PC-9 (cell line): ENCODE measurements around the gene F11R. TPM values are rescaled to one million over a fixed set of nuclear protein-coding genes. Genes with fewer than 3 reads are reported as not detected.
"Not testable (repeated sequence)": the region's sequence is repeated elsewhere in the genome, so short reads cannot be mapped to it uniquely, and the experiment has no call there.

Experiments
- BruUV-seq: library from RNA; stranded (reverse); fragments of 400-500 nt; replicated peaks from 2 replicates; lab custom pipeline; 2021; lab: Mats Ljungman, UMichigan
- CTCF ChIA-PET: fragments of 300-600 bp; sonication (Branson Sonifier 250); formaldehyde crosslinking; loops from one replicate; lab custom pipeline; 2022; ENCODE audit warnings: antibody characterized with exemption; lab: Charles Lee
- POLR2A ChIA-PET: fragments of 300-600 bp; sonication (Branson Sonifier 250); formaldehyde crosslinking; loops from one replicate; lab custom pipeline; 2022; ENCODE audit warnings: antibody characterized with exemption; ENCODE audit not compliant: unreplicated experiment; lab: Charles Lee
- DNase-seq, 2 experiments: peaks; one replicate each; pipeline versions ENCODE4 v3.0.0 to v3.0.0-alpha.2; 2015 to 2022; ENCODE audit warnings: mixed read lengths in 1 of 2
- H2AFZ ChIP-seq: fragments of 200-600 bp; sonication (generic); 2 replicates; pipeline ENCODE4 v1.8.1; 2017; ENCODE audit warnings: antibody characterized with exemption
- H3F3A ChIP-seq: fragments of 200-600 bp; sonication (generic); 2 replicates; pipeline ENCODE4 v1.8.1; 2017; ENCODE audit warnings: antibody characterized with exemption, mild to moderate bottlenecking, low read depth; ENCODE audit not compliant: insufficient read depth
- H3K27ac ChIP-seq: fragments of 200-600 bp; sonication (generic); 2 replicates; pipeline ENCODE4 v1.6.1; 2016; ENCODE audit warnings: mixed run types
- H3K27me3 ChIP-seq: fragments of 200-600 bp; sonication (generic); 2 replicates; pipeline ENCODE4 v1.6.1; 2016; ENCODE audit warnings: low read depth, mixed run types; ENCODE audit not compliant: insufficient read depth
- H3K36me3 ChIP-seq: fragments of 200-600 bp; sonication (generic); 2 replicates; pipeline ENCODE4 v1.6.1; 2016; ENCODE audit warnings: low read depth, mixed run types
- H3K4me1 ChIP-seq: fragments of 200-600 bp; sonication (generic); replicated peaks from 2 replicates; pipeline ENCODE4 v1.6.1; 2016; ENCODE audit warnings: mixed run types; ENCODE audit not compliant: insufficient read depth
- H3K4me2 ChIP-seq: fragments of 200-600 bp; sonication (generic); 2 replicates; pipeline ENCODE4 v1.6.1; 2017; ENCODE audit warnings: mixed run types
- H3K4me3 ChIP-seq: fragments of 200-600 bp; sonication (generic); 2 replicates; pipeline ENCODE4 v1.6.1; 2016; ENCODE audit warnings: mixed run types
- H3K79me2 ChIP-seq: fragments of 200-600 bp; sonication (generic); 2 replicates; pipeline ENCODE4 v1.6.1; 2017; ENCODE audit warnings: low read depth, mixed run types
- H3K9me2 ChIP-seq: fragments of 200-600 bp; sonication (generic); 2 replicates; pipeline ENCODE4 v1.8.1; 2017; ENCODE audit warnings: mild to moderate bottlenecking; ENCODE audit not compliant: insufficient read depth
- H3K9me3 ChIP-seq: fragments of 200-600 bp; sonication (generic); 2 replicates; pipeline ENCODE4 v1.8.1; 2016; ENCODE audit warnings: low read depth; ENCODE audit not compliant: insufficient read depth
- H4K20me1 ChIP-seq: fragments of 200-600 bp; sonication (generic); 2 replicates; pipeline ENCODE4 v1.8.1; 2017; ENCODE audit not compliant: insufficient read depth
- EZH2 ChIP-seq: fragments of 200-600 bp; sonication (generic); IDR thresholded peaks from 2 replicates; pipeline ENCODE4 v1.8.0; 2017; ENCODE audit warnings: antibody characterized with exemption, low read depth
- intact Hi-C: fragments of 100-400 bp; cut with micrococcal nuclease; formaldehyde crosslinking; loops from one replicate; pipeline ENCODE4 v1.10.0; 2022; ENCODE audit not compliant: unreplicated experiment
- total RNA-seq: library from RNA; stranded (reverse); gene quantifications from 2 replicates; pipeline ENCODE4 v1.2.3, GENCODE V29; 2021
- TF ChIP-seq, protein P1 (sequence below): fragments of 200-600 bp; sonication (generic); conservative IDR thresholded peaks from 2 replicates; pipeline ENCODE4 v1.6.1; 2017; ENCODE audit warnings: mixed run types, antibody characterized with exemption, mild to moderate bottlenecking, moderate library complexity

The F11R gene
- total RNA-seq, 1 experiment from 2014 or later: 117 TPM

DNA sequence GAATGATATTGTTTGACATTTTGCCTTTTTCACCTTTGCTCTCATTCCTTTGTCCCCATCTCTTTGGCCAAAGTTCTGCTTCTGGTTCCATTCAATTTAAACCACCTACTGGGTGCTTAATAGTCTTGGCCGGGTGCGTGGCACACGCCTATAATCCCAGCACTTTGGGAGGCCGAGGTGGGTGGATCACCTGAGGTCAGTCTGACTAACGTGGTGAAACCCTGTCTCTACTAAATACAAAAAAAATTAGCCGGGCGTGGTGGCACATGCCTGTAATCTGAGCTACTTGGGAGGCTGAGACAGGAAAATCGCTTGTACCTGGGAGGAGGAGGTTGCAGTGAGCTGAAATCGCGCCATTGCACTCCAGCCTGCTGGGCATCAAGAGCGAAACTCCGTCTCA is 1.5 kb upstream of the F11R start:
- intact Hi-C loops: not testable (repeated sequence)
- DNase-seq: peak; percentile 24 to 67

DNA sequence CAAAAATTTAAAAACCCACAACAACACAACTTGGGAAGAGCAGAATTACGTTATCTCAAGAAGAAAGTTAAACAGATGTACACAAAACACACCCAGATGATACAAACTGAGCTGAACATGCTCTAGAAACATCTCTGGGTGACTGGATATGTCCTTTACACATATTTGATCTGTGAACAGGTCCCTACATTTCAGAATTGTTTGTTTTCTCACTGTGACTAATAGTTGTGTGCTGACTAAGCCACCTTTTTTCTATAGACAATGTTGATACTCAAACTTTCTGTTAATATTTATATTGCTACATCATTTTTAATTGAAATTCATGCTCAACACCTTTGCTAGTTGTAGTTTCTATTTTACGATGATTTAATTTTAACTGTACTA is 1.0 kb upstream of the F11R start:
- H3K27me3 ChIP-seq: no peaks in the 10 kb centered on the region
- H3K36me3 ChIP-seq: no peaks in the 10 kb centered on the region
- H3K9me2 ChIP-seq: no peaks in the 10 kb centered on the region
- H3K27ac ChIP-seq: peak overlapping the region; percentile 97
- ChIA-PET CTCF (interaction anchor here (1.0 kb wide), 1 partner anchor 24 kb away, joined by 3 read pairs; no protein-coding TSS in a partner anchor), POLR2A (interaction anchor here (1.0 to 1.9 kb wide), 2 partner anchors 17 to 24 kb away, joined by 3 to 8 read pairs; partner anchors contain the start of genes TSTD1 and USF1)
- H3K4me2 ChIP-seq: peak overlapping the region; percentile 91
- peaks cover 28% of the 10 kb centered on the region for H4K20me1 ChIP-seq
- peaks cover 44% of the 10 kb centered on the region for H3K79me2 ChIP-seq
- DNase-seq: peak in 1 of 2 experiments; percentile 85
- TF ChIP-seq, protein P1, sequence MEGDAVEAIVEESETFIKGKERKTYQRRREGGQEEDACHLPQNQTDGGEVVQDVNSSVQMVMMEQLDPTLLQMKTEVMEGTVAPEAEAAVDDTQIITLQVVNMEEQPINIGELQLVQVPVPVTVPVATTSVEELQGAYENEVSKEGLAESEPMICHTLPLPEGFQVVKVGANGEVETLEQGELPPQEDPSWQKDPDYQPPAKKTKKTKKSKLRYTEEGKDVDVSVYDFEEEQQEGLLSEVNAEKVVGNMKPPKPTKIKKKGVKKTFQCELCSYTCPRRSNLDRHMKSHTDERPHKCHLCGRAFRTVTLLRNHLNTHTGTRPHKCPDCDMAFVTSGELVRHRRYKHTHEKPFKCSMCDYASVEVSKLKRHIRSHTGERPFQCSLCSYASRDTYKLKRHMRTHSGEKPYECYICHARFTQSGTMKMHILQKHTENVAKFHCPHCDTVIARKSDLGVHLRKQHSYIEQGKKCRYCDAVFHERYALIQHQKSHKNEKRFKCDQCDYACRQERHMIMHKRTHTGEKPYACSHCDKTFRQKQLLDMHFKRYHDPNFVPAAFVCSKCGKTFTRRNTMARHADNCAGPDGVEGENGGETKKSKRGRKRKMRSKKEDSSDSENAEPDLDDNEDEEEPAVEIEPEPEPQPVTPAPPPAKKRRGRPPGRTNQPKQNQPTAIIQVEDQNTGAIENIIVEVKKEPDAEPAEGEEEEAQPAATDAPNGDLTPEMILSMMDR: no peak
- no peak for TF ChIP-seq EZH2
- no peak overlapping the region for H2AFZ ChIP-seq
- peaks cover 45% of the 10 kb centered on the region for H3K4me1 ChIP-seq
- H3K9me3 ChIP-seq: no peaks in the 10 kb centered on the region
- intact Hi-C loops: loop anchor here (2.0 kb wide), 2 partner anchors 17 to 25 kb away; partner anchors contain the start of gene TSTD1
- H3K4me3 ChIP-seq: peak overlapping the region; percentile 59
- BruUV-seq: no TSS peak
- peaks cover 46% of the 10 kb centered on the region for H3F3A ChIP-seq

More for the DNA sequence above, 1.5 kb upstream of the F11R start:
- H3K9me3 ChIP-seq, CTCF ChIA-PET, H2AFZ ChIP-seq, H3K9me2 ChIP-seq, H3K36me3 ChIP-seq, BruUV-seq, H3K27me3 ChIP-seq: not testable (repeated sequence)
- H3K27ac ChIP-seq: peak overlapping the region; percentile 97
- peaks cover 40% of the 10 kb centered on the region for H3K4me1 ChIP-seq
- peaks cover 42% of the 10 kb centered on the region for H3F3A ChIP-seq
- peak overlapping the region; percentile 59; the same call in 1 of the 2 replicates for H3K4me3 ChIP-seq
- peaks cover 28% of the 10 kb centered on the region for H4K20me1 ChIP-seq
- peak overlapping the region; percentile 91 for H3K4me2 ChIP-seq
- H3K79me2 ChIP-seq: peaks cover 39% of the 10 kb centered on the region
- POLR2A ChIA-PET: interaction anchor here (1.0 kb wide), 1 partner anchor 23 kb away, joined by 3 read pairs; the partner anchor contains the start of gene USF1

DNA sequence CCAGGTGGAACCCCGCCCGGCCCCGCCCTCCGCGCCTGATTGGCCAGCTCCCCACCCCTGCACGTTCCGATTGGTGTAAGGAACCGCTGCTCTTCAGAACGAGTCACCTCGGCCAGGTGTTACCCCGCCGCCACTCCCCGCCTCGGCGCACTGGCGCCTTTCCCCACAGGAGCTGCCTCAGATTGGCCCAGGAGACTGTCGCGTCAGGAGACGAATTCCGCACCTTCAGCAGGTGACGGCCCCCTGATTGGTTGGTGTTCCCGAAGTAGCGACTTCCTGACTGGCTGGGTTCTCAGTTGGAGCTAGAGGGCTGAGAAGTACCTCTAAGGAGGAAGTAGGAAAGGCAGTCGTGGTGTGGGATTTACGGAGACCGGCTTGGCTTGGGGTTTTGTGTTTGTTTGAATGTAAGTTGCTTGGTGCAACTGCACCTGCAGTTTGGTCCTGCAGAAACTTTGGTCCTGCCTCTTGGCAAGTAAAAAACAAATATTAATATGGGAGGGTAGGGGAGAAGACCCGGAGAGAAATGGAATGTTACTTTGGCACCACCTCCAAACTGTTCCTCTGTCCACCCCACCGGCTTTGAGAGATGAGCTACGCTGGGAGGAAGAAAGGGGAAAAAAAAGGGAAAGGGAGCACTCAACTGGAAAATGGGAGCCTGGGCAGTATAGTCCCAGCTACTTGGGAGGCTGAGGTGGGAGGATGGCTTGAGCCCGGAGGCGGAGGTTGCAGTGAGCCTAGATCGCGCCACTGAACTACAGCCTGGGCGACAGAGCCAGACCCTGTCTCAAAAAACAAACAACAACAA is 415 bp upstream of the F11R start:
- Histone ChIP-seq H2AFZ (no peak overlapping the region), H3K27me3 (no peaks in the 10 kb centered on the region), H3K4me3 (peak overlapping the region; percentile 93), H3K27ac (peak overlapping the region; percentile 97), H3K9me2 (no peaks in the 10 kb centered on the region), H3K36me3 (no peaks in the 10 kb centered on the region), H3K9me3 (no peaks in the 10 kb centered on the region), H3K4me2 (peak overlapping the region; percentile 93), H3K79me2 (peaks cover 50% of the 10 kb centered on the region), H3F3A (peaks cover 46% of the 10 kb centered on the region), H4K20me1 (peaks cover 28% of the 10 kb centered on the region), H3K4me1 (peaks cover 49% of the 10 kb centered on the region)
- POLR2A ChIA-PET: interaction anchor here (0.6 to 1.9 kb wide), 13 partner anchors 9 to 939 kb away, joined by 3 to 24 read pairs (median 4); partner anchors contain the start of genes NECTIN4, TSTD1 and USF1
- TSS peak; percentile 93 for BruUV-seq
- peak; percentile 99 for DNase-seq
- TF ChIP-seq, protein P1: no peak
- TF ChIP-seq EZH2: no peak
- CTCF ChIA-PET: interaction anchor here (0.6 to 1.3 kb wide), 6 partner anchors 17 to 241 kb away, joined by 3 to 6 read pairs (median 4); partner anchors contain the start of genes NECTIN4 and TSTD1
- intact Hi-C loops: loop anchor here (2.0 kb wide), 2 partner anchors 17 to 25 kb away; partner anchors contain the start of gene TSTD1
